Fibroblast of skin of left quadriceps (primary cell): ENCODE measurements around the gene HRH1.
"Not testable (repeated sequence)": the region's sequence is repeated elsewhere in the genome, so short reads cannot be mapped to it uniquely, and the experiment has no call there.

Experiments
- DNase-seq, 2 experiments: peaks; one replicate each; pipeline ENCODE4 v3.0.0-alpha.2; 2013; ENCODE audit warnings: low read depth in 2 of 2

HRH1 gene

GRCh38 chr3:11239796-11240195 lies 85.5 kb downstream of the HRH1 start:
- DNase-seq, result no peak

DNA sequence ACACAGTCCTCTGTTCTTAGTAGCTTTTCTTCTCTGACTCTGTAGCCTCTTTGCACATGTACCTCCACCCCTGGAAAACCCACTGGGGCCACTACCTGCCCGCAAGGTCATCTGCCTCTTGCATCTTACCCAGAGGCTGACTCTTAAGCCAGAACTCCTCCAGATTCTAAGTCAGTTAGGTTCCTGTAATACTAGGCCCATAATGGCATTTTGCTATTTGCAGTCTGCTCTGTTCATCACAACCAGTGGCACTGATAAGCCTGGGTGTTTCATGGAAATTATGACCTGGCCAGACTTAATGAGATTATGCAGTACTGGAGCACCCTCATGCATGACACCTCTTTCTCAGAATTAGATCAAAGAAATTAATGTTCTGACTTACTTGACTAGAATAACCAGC lies 86.2 kb downstream of the HRH1 start:
- DNase-seq, result no peak

DNA sequence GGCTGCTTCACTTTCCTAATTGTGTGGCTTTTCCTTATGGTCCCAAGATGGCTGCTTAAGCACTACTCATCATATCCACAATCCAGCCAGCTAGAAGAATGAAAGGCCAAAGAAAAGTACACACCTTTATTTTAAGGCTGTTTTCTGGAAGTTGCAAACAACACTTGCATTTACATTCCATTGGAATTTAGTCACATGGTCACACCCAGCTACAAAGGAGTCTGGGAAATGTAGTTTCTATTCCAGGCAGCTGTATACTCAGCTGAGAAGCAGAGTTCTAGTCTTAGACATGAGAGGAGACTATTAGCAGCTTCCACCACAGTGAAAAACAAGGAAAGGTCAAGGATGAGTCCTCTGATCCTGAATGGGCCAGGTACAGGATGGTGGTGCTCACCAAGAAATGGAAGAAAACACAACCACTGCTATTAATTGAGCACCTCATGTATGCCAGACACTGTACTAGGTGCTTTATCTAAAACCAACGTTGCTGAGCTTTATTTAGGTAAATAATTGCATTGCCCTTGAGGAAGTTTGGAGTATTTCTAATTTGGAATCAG lies 89.9 kb downstream of the HRH1 start:
- no peak for DNase-seq

DNA sequence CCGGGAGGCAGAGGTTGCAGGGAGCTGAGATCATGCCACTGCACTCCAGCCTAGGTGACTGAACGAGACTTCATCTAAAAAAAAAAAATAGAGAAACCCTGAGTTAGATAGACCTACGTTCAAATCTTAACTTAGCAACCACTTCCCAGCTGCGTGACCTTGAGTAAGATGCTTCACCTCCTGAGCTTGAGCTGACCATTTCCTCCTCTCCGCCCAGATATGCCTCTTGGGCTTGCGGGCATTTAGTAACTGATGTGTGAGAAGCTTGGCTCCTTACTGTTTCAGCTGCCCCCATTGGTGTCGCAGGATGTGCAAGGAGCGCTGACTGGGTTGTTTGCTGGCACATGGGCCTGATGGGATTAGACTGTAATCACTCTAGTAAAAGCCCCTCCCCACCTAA lies 91.0 kb downstream of the HRH1 start:
- DNase-seq, result no peak

DNA sequence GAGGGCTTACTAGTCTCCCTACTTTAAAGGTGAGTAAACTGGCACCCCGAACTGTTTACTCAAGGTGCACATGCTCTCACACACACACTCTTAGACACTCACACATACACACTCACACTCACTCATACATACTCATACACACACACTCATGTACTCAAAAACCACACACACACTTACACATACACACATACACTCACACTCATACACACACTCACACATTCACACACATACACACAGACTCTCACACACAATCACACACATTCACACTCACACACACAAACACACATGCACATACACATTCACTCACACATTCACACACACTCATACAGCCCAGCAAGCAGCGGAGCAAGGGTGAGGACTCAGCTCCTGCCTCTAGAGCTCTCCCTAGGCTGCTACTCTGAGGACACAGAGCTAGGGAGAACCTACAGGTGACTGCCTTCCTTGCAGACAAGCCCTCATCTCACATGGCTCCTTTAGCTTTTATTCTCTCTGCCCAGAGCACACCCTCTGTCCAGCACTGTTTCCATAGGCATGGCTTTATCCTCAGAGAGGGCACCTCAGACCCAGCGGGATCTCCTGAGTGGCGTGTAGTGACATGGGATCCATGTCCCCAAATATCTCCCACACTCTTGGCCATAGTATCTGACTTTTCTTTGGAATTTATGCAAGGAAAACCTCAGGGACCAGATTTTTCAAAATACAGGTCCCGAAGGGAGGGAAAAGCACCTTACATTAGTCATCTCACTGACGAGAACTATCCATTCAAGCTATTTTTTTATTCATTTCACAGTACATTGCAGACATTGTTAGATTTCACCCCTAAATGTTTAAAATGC lies 91.8 kb downstream of the HRH1 start:
- no peak for DNase-seq

GRCh38 chr3:11246663-11246970 lies 92.3 kb downstream of the HRH1 start:
- no peak for DNase-seq

DNA sequence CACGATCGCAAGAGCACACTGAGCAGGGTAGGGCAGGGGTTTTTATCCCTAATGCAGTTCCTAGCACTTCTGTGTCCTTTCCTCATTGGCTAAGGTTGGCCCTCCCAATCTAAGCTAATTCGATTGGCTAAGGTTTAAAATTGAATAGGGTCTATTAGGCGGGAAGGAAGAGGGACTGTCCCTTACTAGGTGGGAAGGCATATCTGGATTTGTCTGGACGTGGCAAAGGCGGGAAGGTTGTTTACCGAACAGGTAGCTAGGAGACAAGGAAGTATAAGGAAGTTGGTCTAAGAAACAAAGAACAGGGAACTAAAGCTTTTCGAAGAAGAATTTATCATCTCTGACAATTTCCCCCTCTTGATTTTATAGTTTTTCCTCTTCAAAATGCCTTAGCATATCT lies 93.1 kb downstream of the HRH1 start:
- DNase-seq, result no peak

DNA sequence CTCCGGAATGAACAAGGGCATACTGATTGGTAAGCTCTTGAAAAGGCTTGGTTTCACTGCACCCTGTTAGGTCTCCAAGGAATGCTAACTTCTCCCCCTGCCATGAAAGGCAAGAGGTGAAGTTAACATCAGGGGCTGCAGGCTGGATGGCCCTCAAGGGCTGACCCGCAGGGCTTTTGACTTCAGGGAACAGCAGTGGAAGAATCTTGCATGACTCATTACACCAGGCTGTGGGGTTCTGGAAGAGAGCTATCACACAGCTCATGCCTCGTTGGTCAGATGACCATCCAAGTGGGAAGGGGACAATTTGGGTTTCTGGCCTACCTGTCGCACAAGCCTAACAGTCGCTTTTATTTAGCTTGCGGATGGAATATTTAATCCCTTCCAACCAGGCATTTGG lies 94.3 kb downstream of the HRH1 start:
- DNase-seq, result no peak

- DNase-seq, result no peak
Measured at GRCh38 chr3:11250902-11251806, 96.9 kb downstream of the HRH1 start.

DNA sequence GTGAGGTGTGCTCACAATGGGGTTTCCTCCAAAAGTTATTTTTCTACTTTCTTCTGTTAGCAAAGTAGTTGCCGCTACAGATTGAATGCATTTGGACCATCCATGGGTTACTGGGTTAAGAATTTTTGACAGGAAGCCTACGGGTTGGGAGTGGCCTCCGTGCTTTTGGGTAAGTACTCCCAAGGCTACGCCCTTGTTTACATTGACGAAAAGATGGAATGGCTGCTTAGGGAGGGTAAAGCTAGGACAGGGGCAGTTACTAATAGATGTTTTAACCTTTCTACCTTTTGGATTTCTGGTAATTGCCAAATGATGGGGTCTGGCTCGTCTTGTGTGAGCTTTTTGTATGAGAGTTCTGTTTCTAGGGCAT lies 97.5 kb downstream of the HRH1 start:
- DNase-seq, result no peak

DNA sequence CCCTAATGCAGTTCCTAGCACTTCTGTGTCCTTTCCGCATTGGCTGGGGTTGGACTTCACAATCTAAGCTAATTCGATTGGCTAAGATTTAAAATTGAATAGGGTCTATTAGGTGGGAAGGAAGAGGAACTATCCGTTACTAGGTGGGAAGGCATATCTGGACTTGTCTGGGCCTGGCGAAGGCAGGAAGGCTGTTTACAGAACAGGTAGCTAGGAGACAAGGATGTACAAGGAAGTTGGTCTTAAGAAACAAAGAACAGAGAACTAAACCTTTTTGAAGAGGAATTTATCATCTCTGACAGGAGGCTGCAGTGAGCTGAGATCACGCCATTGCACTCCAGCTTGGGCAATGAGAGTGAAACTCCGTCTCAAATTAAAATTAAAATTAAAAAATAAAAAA lies 100.6 kb downstream of the HRH1 start:
- no peak for DNase-seq

DNA sequence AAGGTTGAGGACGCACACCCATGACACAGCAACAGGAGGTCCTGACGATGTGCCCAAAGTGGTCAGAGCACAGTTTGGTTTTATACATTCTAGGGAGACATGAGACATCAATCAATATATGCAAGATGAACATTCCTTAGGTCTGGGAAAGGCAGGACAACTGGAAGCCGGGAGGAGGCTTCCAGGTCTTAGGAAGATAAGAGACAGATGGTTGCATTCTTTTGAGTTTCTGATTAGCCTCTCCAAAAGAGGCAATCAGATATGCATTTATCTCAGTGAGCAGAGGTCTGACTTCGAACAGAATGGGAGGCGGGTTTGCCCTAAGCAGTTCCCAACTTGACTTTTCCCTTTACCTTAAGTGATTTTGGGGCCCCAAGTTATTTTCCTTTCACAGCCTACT lies 101.2 kb downstream of the HRH1 start:
- DNase-seq, result not testable (repeated sequence)

DNA sequence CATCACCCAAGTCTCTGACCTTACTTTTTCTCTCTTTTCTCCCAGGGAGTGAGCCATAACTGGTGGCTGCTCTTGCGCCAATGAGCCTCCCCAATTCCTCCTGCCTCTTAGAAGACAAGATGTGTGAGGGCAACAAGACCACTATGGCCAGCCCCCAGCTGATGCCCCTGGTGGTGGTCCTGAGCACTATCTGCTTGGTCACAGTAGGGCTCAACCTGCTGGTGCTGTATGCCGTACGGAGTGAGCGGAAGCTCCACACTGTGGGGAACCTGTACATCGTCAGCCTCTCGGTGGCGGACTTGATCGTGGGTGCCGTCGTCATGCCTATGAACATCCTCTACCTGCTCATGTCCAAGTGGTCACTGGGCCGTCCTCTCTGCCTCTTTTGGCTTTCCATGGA lies 104.7 kb downstream of the HRH1 start:
- no peak for DNase-seq

GRCh38 chr3:11260460-11260859 lies 106.2 kb downstream of the HRH1 start:
- no peak for DNase-seq

DNA sequence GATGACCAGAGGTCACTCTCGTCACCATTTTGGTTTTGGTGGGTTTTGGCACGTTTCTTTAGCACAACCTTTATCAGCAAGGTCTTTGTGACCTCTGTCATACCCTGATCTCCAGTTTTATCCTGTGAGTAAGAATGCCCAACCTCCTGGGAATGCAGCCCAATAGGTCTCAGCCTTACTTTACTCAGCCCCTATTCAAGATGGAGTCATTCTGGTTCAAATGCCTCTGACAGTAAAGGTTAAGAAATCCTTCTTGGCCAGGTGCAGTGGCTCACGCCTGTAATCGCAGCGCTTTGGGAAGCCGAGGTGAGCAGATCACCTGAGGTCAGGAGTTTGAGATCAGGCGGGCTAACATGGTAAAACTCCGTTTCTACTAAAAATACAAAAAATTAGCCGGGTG lies 114.7 kb downstream of the HRH1 start:
- no peak for DNase-seq

DNA sequence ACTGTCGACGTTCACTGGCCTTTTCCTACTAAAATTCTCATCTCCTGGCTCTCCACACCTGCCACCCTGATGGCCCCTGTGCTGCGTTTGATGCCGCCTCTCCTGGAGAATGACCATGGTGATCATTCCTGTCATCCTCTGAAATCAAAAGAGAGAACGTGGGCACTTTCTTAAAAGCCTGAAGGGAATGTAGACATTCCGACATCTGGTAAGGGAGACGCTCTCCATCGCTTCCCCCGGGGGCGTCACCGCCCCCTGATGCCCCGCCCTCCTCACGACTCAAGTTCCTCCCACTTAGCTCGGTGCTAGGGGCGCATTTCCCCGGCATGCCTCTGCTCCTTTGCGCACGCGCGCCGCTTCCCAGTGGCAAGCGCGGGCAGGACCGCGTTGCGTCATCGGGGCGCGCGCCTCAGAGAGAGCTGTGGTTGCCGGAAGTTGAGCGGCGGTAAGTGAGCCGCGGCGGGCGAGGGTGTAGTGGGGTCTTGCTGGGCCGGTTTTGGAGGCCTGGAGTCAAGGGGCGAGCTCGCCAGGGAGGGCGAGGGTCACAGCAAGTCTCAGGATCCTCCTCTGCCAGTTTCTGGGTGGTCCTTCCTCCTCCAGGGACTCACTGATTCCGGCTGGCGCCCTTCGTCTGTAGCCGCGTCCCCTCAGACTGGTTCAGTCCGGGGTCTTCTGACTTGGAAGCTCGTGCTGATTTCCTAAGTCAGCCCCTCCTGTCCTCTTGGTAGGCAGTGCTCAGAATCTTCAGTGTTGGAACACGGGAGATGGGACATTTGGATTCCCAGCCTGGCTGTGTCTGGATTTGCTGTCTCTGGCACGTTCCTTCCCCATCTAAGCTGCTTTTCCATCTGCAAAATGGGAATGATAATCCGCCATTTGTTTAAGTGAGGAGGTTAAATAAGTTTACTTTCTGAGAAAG lies 118.0 kb downstream of the HRH1 start, which contains the start of gene ATG7:
Gene ATG7, plus strand, starts transcription at position 412 of the 919 bp plus-strand sequence. CDS start 26,299 bp downstream, outside the sequence.
- DNase-seq, result peak; percentile 94 to 95

DNA sequence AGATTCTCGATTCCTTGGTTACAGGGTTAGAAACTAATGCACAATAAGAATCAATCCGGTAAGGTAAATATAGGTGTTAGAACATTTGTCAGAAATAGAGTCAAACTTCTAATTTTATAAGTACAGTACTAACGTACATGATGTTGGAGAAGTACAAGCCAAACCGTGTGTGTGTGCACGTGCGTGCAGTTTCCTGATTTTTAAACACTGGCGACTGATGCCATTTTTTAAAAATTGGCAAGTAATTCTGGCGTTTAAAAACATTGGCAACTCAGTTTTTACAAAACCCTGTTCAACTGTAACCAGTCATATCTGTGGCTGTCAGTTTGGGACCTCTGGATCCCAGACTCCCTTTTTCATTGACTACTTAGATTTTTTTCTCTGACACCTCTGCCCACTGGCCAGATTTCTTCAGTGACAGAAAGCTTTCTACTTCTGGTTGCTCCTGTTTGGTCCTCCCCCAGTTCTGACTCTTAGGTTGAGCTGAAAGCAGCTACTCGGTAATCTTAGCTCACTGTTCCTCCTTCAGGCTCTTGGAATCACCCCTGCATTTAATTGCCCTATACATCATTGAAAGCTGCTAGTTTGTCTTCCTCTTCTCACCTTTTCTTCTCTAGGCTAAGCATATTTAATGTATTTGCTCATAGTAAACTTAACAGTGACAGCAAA lies 118.7 kb downstream of the HRH1 start:
- no peak for DNase-seq

DNA sequence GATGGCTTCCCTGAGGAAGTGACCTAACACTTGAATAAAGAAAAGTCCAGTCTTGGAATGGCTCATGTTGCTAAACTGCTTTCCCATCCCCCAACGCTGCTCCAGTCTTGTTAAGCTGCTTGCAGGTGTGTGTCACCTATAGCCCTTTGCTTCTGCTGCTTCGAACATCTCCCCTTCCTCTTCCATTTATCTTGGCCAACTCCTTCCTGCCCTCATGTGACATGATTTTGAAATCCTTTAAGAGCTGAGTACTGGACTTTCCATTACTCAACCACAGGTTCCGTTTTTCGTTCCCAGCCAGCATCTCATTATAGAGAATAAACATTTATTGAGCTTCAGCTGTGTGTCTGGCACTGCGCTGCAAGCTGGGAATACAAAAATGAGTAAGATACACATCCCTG lies 119.6 kb downstream of the HRH1 start:
- no peak for DNase-seq

- DNase-seq, result no peak
Measured at GRCh38 chr3:11274566-11275142, 120.4 kb downstream of the HRH1 start.

- DNase-seq, result no peak
Measured at GRCh38 chr3:11275926-11276325, 121.6 kb downstream of the HRH1 start.

GRCh38 chr3:11276901-11277300 lies 122.6 kb downstream of the HRH1 start:
- no peak for DNase-seq
